Mucosa of rectum (tissue), 2 donors: ENCODE measurements around the gene KCNT1.

Experiments used
- H3K27ac ChIP-seq, 2 donors: one replicate each; pipeline ENCODE4 v1.7.0; 2013; ENCODE audit warnings: inconsistent platforms in 2 of 2, low read depth in 2 of 2, low read length in 2 of 2
- H3K27me3 ChIP-seq, 2 donors: one replicate each; pipeline ENCODE4 v1.7.0; 2013; ENCODE audit warnings: low read length in 2 of 2; ENCODE audit not compliant: control insufficient read depth in 2 of 2, insufficient read depth in 2 of 2
- H3K36me3 ChIP-seq, 2 donors: one replicate each; pipeline ENCODE4 v1.7.0; 2013; ENCODE audit warnings: low read length in 2 of 2; ENCODE audit not compliant: control insufficient read depth in 2 of 2, insufficient read depth in 2 of 2
- H3K4me1 ChIP-seq, 2 donors: one replicate each; pipeline ENCODE4 v1.7.0; 2013; ENCODE audit warnings: low read length in 2 of 2, mild to moderate bottlenecking in 1 of 2; ENCODE audit not compliant: control insufficient read depth in 2 of 2, insufficient read depth in 2 of 2
- H3K4me3 ChIP-seq, 2 donors: one replicate each; pipeline ENCODE4 v1.7.0; 2013; ENCODE audit warnings: low read length in 2 of 2
- H3K9ac ChIP-seq, 2 donors: one replicate each; pipeline ENCODE4 v1.7.0; 2013; ENCODE audit warnings: low read length in 2 of 2, low read depth in 1 of 2, mild to moderate bottlenecking in 1 of 2
- H3K9me3 ChIP-seq, 2 donors: one replicate each; pipeline ENCODE4 v1.7.0; 2013; ENCODE audit warnings: low read length in 2 of 2; ENCODE audit not compliant: control insufficient read depth in 2 of 2
- donor health status: healthy.
- donor health status: Normal muscosa, but diverticular disease.

The KCNT1 gene

GRCh38 chr9:135779571-135779970, 77.6 kb downstream of the KCNT1 start:
- Histone ChIP-seq H3K9ac (no peak overlapping the region), H3K4me3 (no peak overlapping the region), H3K27ac (no peak overlapping the region), H3K9me3 (no peaks in the 10 kb centered on the region), H3K36me3 (no peaks in the 10 kb centered on the region), H3K4me1 (no peaks in the 10 kb centered on the region), H3K27me3 (no peaks in the 10 kb centered on the region)

GRCh38 chr9:135780086-135780485, 78.1 kb downstream of the KCNT1 start:
- Histone ChIP-seq H3K36me3 (no peaks in the 10 kb centered on the region), H3K4me3 (no peak overlapping the region), H3K9me3 (no peaks in the 10 kb centered on the region), H3K27ac (no peak overlapping the region), H3K9ac (no peak overlapping the region), H3K4me1 (no peaks in the 10 kb centered on the region), H3K27me3 (no peaks in the 10 kb centered on the region)

- no peaks in the 10 kb centered on the region for H3K4me1 ChIP-seq
Measured at GRCh38 chr9:135780626-135781025, 78.6 kb downstream of the KCNT1 start.

GRCh38 chr9:135782946-135783345, 81.0 kb downstream of the KCNT1 start:
- no peaks in the 10 kb centered on the region for H3K4me1 ChIP-seq
- H3K9me3 ChIP-seq, result no peaks in the 10 kb centered on the region
- H3K36me3 ChIP-seq, result no peaks in the 10 kb centered on the region
- no peak overlapping the region for H3K27ac ChIP-seq
- H3K27me3 ChIP-seq, result no peaks in the 10 kb centered on the region
- no peak overlapping the region for H3K9ac ChIP-seq
- H3K4me3 ChIP-seq, result no peak overlapping the region

More at GRCh38 chr9:135780626-135781025, 78.6 kb downstream of the KCNT1 start:
- Histone ChIP-seq H3K36me3 (no peaks in the 10 kb centered on the region), H3K9me3 (no peaks in the 10 kb centered on the region), H3K9ac (no peak overlapping the region), H3K4me3 (no peak overlapping the region), H3K27ac (no peak overlapping the region), H3K27me3 (no peaks in the 10 kb centered on the region)

- no peak overlapping the region for H3K4me3 ChIP-seq
- H3K9me3 ChIP-seq, result no peaks in the 10 kb centered on the region
- H3K9ac ChIP-seq, result no peak overlapping the region
- no peaks in the 10 kb centered on the region for H3K4me1 ChIP-seq
- no peaks in the 10 kb centered on the region for H3K27me3 ChIP-seq
- H3K27ac ChIP-seq, result no peak overlapping the region
- no peaks in the 10 kb centered on the region for H3K36me3 ChIP-seq
Measured at GRCh38 chr9:135783540-135784245, 81.7 kb downstream of the KCNT1 start.

GRCh38 chr9:135785013-135785575, 83.1 kb downstream of the KCNT1 start:
- Histone ChIP-seq H3K4me1 (no peaks in the 10 kb centered on the region), H3K36me3 (no peaks in the 10 kb centered on the region), H3K9ac (no peak overlapping the region), H3K27ac (no peak overlapping the region), H3K9me3 (no peaks in the 10 kb centered on the region), H3K27me3 (no peaks in the 10 kb centered on the region), H3K4me3 (no peak overlapping the region)

- Histone ChIP-seq H3K27me3 (no peaks in the 10 kb centered on the region), H3K36me3 (no peaks in the 10 kb centered on the region), H3K4me1 (no peaks in the 10 kb centered on the region), H3K27ac (no peak overlapping the region), H3K9me3 (no peaks in the 10 kb centered on the region), H3K9ac (no peak overlapping the region), H3K4me3 (no peak overlapping the region)
Measured at GRCh38 chr9:135786146-135786690, 84.2 kb downstream of the KCNT1 start.

GRCh38 chr9:135787317-135787716, 85.3 kb downstream of the KCNT1 start:
- Histone ChIP-seq H3K9me3 (no peaks in the 10 kb centered on the region), H3K36me3 (no peaks in the 10 kb centered on the region), H3K27me3 (no peaks in the 10 kb centered on the region), H3K4me3 (no peak overlapping the region), H3K9ac (no peak overlapping the region), H3K4me1 (no peaks in the 10 kb centered on the region), H3K27ac (no peak overlapping the region)

GRCh38 chr9:135787776-135788575, 86.0 kb downstream of the KCNT1 start:
- no peaks in the 10 kb centered on the region for H3K36me3 ChIP-seq
- no peaks in the 10 kb centered on the region for H3K4me1 ChIP-seq
- H3K27me3 ChIP-seq, result no peaks in the 10 kb centered on the region
- no peak overlapping the region for H3K4me3 ChIP-seq
- no peak overlapping the region for H3K27ac ChIP-seq
- no peak overlapping the region for H3K9ac ChIP-seq
- H3K9me3 ChIP-seq, result no peaks in the 10 kb centered on the region
